Measurements from ENCODE around the gene BAG1.

- TF ChIP-seq CTCF (IDR thresholded peaks at IDR 0.05), result no peak
- TF ChIP-seq POLR2A (IDR thresholded peaks at IDR 0.05), result no peak
These were observed 14.0 kb downstream of the BAG1 start for GRCh38 chr9:33250458-33250995.

Measured in esophagus squamous epithelium (tissue), 4 donors.